Astrocyte (in vitro differentiated cells and primary cell): ENCODE results near the gene CDC34. TPM values are rescaled to one million over a fixed set of nuclear protein-coding genes. Genes with fewer than 3 reads are reported as not detected.

ENCODE experiments used
- DNase-seq: peaks from one replicate; pipeline ENCODE4 v3.0.0-alpha.2; 2010; ENCODE audit warnings: low read depth
- FAIRE-seq: peaks from 2 replicates; lab custom pipeline; 2011; peaks lifted over from hg19 to GRCh38; lab: Jason Lieb, UNC
- H2AFZ ChIP-seq: 2 replicates; pipeline ENCODE4 v1.6.0; 2012; ENCODE audit warnings: low read depth, low read length, inconsistent platforms
- H3K27ac ChIP-seq: 2 replicates; pipeline ENCODE4 v1.5.1; 2011; ENCODE audit warnings: low read depth, low read length, inconsistent platforms
- H3K27me3 ChIP-seq: 2 replicates; pipeline ENCODE4 v1.6.0; 2011; ENCODE audit warnings: low read length, inconsistent platforms; ENCODE audit not compliant: insufficient read depth
- H3K36me3 ChIP-seq: 2 replicates; pipeline ENCODE4 v1.5.1; 2011; ENCODE audit warnings: low read length, inconsistent platforms; ENCODE audit not compliant: insufficient read depth
- H3K4me1 ChIP-seq: 2 replicates; pipeline ENCODE4 v1.5.1; 2011; ENCODE audit warnings: low read length, inconsistent platforms; ENCODE audit not compliant: insufficient read depth
- H3K4me2 ChIP-seq: 2 replicates; pipeline ENCODE4 v1.6.0; 2012; ENCODE audit warnings: low read length, inconsistent platforms
- H3K4me3 ChIP-seq: 2 replicates; pipeline ENCODE4 v1.5.1; 2011; ENCODE audit warnings: low read depth, mild to moderate bottlenecking, low read length, inconsistent platforms; ENCODE audit not compliant: insufficient read depth
- H3K79me2 ChIP-seq: 2 replicates; pipeline ENCODE4 v1.6.0; 2012; ENCODE audit warnings: mild to moderate bottlenecking, low read length, inconsistent platforms; ENCODE audit not compliant: insufficient read depth
- H3K9ac ChIP-seq: 2 replicates; pipeline ENCODE4 v1.6.0; 2012; ENCODE audit warnings: mild to moderate bottlenecking, low read length, inconsistent platforms
- H3K9me3 ChIP-seq: 2 replicates; pipeline ENCODE4 v1.5.1; 2012; ENCODE audit warnings: low read depth, mild to moderate bottlenecking, low read length, inconsistent platforms; ENCODE audit not compliant: insufficient read depth
- H4K20me1 ChIP-seq: 2 replicates; pipeline ENCODE4 v1.6.0; 2012; ENCODE audit warnings: low read length, inconsistent platforms; ENCODE audit not compliant: insufficient read depth
- H3K27ac Mint-ChIP-seq: one replicate; pipeline ENCODE4 v1.8.0; 2021; ENCODE audit warnings: mild to moderate bottlenecking, mixed read lengths; ENCODE audit not compliant: unreplicated experiment
- H3K27me3 Mint-ChIP-seq: one replicate; pipeline ENCODE4 v1.8.0; 2021; ENCODE audit warnings: low read depth, mixed read lengths; ENCODE audit not compliant: unreplicated experiment
- H3K36me3 Mint-ChIP-seq: one replicate; pipeline ENCODE4 v1.8.0; 2021; ENCODE audit warnings: low read depth, mixed read lengths; ENCODE audit not compliant: unreplicated experiment
- H3K4me1 Mint-ChIP-seq: one replicate; pipeline ENCODE4 v1.8.0; 2021; ENCODE audit warnings: low read depth, mixed read lengths; ENCODE audit not compliant: unreplicated experiment
- H3K4me3 Mint-ChIP-seq: one replicate; pipeline ENCODE4 v1.8.0; 2021; ENCODE audit warnings: mild to moderate bottlenecking, moderate library complexity, mixed read lengths; ENCODE audit not compliant: unreplicated experiment
- H3K9me3 Mint-ChIP-seq: one replicate; pipeline ENCODE4 v1.8.0; 2021; ENCODE audit warnings: mild to moderate bottlenecking, mixed read lengths; ENCODE audit not compliant: unreplicated experiment
- EZH2 ChIP-seq: IDR thresholded peaks from 2 replicates; pipeline ENCODE4 v1.6.1; 2012; ENCODE audit warnings: mild to moderate bottlenecking, low read length, inconsistent platforms; ENCODE audit not compliant: insufficient read depth
- total RNA-seq: library from RNA; stranded (reverse); gene quantifications from 2 replicates; pipeline ENCODE4 v1.2.1, GENCODE V29; 2021
- TF ChIP-seq, protein P1 (sequence below): IDR thresholded peaks from 2 replicates; pipeline ENCODE4 v1.5.1; 2011; ENCODE audit warnings: low read depth, mild to moderate bottlenecking, inconsistent platforms, low read length, moderate library complexity; ENCODE audit not compliant: insufficient read depth

The CDC34 gene
- total RNA-seq, 1 donor from 2014 or later = 190 TPM

DNA sequence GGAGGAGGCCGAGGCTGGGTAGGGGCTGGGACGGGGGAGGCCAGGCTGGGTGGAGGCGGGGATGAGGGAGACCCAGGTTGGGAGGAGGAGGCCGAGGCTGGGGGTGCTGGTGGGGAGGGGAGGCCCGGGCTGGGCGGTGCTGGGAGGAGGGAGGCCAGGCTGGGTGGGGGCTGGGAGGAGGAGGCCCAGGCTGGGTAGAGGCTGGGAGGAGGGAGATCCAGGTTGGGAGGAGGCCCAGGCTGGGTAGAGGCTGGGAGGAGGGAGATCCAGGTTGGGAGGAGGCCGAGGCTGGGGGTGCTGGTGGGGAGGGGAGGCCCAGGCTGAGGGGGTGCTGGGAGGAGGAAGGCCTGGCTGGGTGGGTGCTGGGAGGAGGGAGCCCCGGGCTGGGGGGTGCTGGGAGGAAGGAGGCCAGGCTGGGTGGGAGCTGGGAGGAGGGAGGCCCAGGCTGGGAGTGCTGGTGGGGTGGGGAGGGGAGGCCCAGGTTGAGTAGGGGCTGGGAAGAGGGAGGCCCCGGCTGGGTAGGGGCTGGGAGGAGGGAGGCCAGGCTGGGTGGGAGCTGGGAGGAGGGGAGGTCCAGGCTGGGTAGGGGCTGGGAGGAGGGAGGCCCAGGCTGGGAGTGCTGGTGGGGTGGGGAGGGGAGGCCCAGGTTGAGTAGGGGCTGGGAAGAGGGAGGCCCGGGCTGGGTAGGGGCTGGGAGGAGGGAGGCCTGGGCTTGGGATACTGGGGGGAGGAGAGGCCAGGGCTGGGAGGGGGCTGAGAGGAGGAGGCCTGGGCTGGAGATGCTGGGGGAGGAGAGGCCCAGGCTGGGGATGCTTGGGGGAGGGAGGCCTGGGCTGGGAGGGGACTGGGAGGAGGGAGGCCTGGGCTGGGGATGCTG is 13.6 kb upstream of the CDC34 start:
- Histone ChIP-seq H3K4me3 (no peak overlapping the region), H3K4me1 (no peaks in the 10 kb centered on the region), H3K79me2 (no peaks in the 10 kb centered on the region), H3K9me3 (no peaks in the 10 kb centered on the region), H3K27me3 (no peaks in the 10 kb centered on the region), H4K20me1 (peaks cover 24% of the 10 kb centered on the region), H3K36me3 (no peaks in the 10 kb centered on the region), H3K9ac (no peak overlapping the region), H3K4me2 (no peak overlapping the region), H2AFZ (no peak overlapping the region), H3K27ac (no peak overlapping the region)
- FAIRE-seq = no peak
- peaks cover 6% of the 10 kb centered on the region for H3K4me1 Mint-ChIP-seq
- DNase-seq = no peak
- no peak overlapping the region for H3K4me3 Mint-ChIP-seq
- H3K27me3 Mint-ChIP-seq = no peaks in the 10 kb centered on the region
- H3K36me3 Mint-ChIP-seq = peaks cover 12% of the 10 kb centered on the region
- H3K9me3 Mint-ChIP-seq = no peaks in the 10 kb centered on the region
- no peak for TF ChIP-seq EZH2
- TF ChIP-seq, protein P1, sequence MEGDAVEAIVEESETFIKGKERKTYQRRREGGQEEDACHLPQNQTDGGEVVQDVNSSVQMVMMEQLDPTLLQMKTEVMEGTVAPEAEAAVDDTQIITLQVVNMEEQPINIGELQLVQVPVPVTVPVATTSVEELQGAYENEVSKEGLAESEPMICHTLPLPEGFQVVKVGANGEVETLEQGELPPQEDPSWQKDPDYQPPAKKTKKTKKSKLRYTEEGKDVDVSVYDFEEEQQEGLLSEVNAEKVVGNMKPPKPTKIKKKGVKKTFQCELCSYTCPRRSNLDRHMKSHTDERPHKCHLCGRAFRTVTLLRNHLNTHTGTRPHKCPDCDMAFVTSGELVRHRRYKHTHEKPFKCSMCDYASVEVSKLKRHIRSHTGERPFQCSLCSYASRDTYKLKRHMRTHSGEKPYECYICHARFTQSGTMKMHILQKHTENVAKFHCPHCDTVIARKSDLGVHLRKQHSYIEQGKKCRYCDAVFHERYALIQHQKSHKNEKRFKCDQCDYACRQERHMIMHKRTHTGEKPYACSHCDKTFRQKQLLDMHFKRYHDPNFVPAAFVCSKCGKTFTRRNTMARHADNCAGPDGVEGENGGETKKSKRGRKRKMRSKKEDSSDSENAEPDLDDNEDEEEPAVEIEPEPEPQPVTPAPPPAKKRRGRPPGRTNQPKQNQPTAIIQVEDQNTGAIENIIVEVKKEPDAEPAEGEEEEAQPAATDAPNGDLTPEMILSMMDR = no peak
- no peak overlapping the region for H3K27ac Mint-ChIP-seq

DNA sequence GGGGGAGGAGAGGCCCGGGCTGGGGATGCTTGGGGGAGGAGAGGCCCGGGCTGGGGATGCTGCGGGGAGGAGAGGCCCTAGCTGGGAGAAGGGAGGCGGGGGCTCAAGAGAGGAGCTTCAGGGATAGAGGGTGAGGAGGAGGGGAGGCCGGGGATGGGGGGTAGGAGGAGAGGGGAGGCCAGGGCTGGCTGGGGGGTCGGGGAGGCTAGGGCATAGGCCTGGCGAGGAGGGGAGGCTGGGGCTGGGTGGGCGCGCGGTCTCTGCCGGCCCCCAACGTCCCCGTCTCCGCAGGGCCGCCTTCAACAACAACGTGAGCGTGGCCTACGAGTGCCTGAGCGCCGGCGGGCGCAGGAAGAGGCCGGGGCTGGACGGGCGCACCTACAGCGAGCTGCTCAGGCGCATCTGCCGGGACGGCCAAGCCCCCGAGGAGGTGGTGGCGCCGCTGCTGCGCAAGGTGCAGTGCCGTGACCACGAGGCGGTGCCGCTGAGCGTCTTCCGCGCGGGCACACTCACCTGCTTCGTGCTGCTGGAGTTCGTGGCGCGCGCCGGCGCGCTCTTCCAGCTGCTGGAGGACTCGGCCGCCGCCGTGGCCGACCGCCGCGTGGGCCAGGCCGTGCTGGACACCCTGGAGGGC is 12.8 kb upstream of the CDC34 start:
- no peaks in the 10 kb centered on the region for H3K36me3 ChIP-seq
- no peak overlapping the region for H2AFZ ChIP-seq
- H3K9me3 ChIP-seq = no peaks in the 10 kb centered on the region
- H3K27me3 ChIP-seq = no peaks in the 10 kb centered on the region
- H3K4me1 ChIP-seq = no peaks in the 10 kb centered on the region
- H3K27ac Mint-ChIP-seq = no peak overlapping the region
- H3K4me2 ChIP-seq = no peak overlapping the region
- no peaks in the 10 kb centered on the region for H3K79me2 ChIP-seq
- FAIRE-seq = no peak
- peaks cover 6% of the 10 kb centered on the region for H3K4me1 Mint-ChIP-seq
- no peaks in the 10 kb centered on the region for H3K9me3 Mint-ChIP-seq
- TF ChIP-seq, protein P1 = no peak
- no peak for TF ChIP-seq EZH2
- no peak overlapping the region for H3K4me3 ChIP-seq
- no peaks in the 10 kb centered on the region for H3K27me3 Mint-ChIP-seq
- no peak overlapping the region for H3K27ac ChIP-seq
- H3K4me3 Mint-ChIP-seq = no peak overlapping the region
- H3K36me3 Mint-ChIP-seq = peaks cover 12% of the 10 kb centered on the region
- no peak for DNase-seq
- no peak overlapping the region for H3K9ac ChIP-seq
- H4K20me1 ChIP-seq = peaks cover 17% of the 10 kb centered on the region
